ENCODE measurements around the gene DDR2.

Gene DDR2

GRCh38 chr1:162829268-162829667 lies 197.0 kb downstream of the DDR2 start:
- TF ChIP-seq TAF1 (IDR thresholded peaks at IDR 0.05; ENCODE audit: borderline replicate concordance, insufficient read depth, low read length) (no peak), REST (IDR thresholded peaks at IDR 0.05; ENCODE audit: insufficient read depth in 1 of 2, low read depth in 2 of 2, low read length in 2 of 2) (no peak), SIN3A (IDR thresholded peaks at IDR 0.05; ENCODE audit: borderline replicate concordance, insufficient read depth, low read length) (no peak), FOXP2 (optimal IDR thresholded peaks at IDR 0.05; ENCODE audit: borderline replicate concordance, extremely low read depth, extremely low read length, insufficient read depth) (no peak), POLR2AphosphoS5 (IDR thresholded peaks at IDR 0.05; ENCODE audit: low read depth, low read length) (no peak)

GRCh38 chr1:162832470-162832869 lies 200.2 kb downstream of the DDR2 start:
- TF ChIP-seq TAF1 (IDR thresholded peaks at IDR 0.05; ENCODE audit: borderline replicate concordance, insufficient read depth, low read length) (no peak), POLR2AphosphoS5 (IDR thresholded peaks at IDR 0.05; ENCODE audit: low read depth, low read length) (no peak), SIN3A (IDR thresholded peaks at IDR 0.05; ENCODE audit: borderline replicate concordance, insufficient read depth, low read length) (no peak), FOXP2 (optimal IDR thresholded peaks at IDR 0.05; ENCODE audit: borderline replicate concordance, extremely low read depth, extremely low read length, insufficient read depth) (no peak), REST (IDR thresholded peaks at IDR 0.05; ENCODE audit: insufficient read depth in 1 of 2, low read depth in 2 of 2, low read length in 2 of 2) (no peak)

- TF ChIP-seq REST (IDR thresholded peaks at IDR 0.05; ENCODE audit: insufficient read depth in 1 of 2, low read depth in 2 of 2, low read length in 2 of 2), result no peak
- no peak for TF ChIP-seq SIN3A (IDR thresholded peaks at IDR 0.05; ENCODE audit: borderline replicate concordance, insufficient read depth, low read length)
- TF ChIP-seq FOXP2 (optimal IDR thresholded peaks at IDR 0.05; ENCODE audit: borderline replicate concordance, extremely low read depth, extremely low read length, insufficient read depth), result no peak
- TF ChIP-seq TAF1 (IDR thresholded peaks at IDR 0.05; ENCODE audit: borderline replicate concordance, insufficient read depth, low read length), result no peak
- no peak for TF ChIP-seq POLR2AphosphoS5 (IDR thresholded peaks at IDR 0.05; ENCODE audit: low read depth, low read length)
These were observed 203.1 kb downstream of the DDR2 start for GRCh38 chr1:162835157-162835899.

All from PFSK-1 (cell line).